Testis (tissue), 3 donors: ENCODE data around the gene MSH6. TPM values are rescaled to one million over a fixed set of nuclear protein-coding genes. Genes with fewer than 3 reads are reported as not detected.

Experiments
- DNase-seq: peaks from one replicate; pipeline ENCODE4 v3.0.0-alpha.2; 2019
- H3K27ac ChIP-seq, 2 donors: fragments of 200-600 bp; sonication (generic); one replicate each; pipeline ENCODE4 v1.5.1; 2019
- H3K27me3 ChIP-seq: fragments of 200-600 bp; sonication (generic); one replicate; pipeline ENCODE4 v1.5.1; 2019
- H3K36me3 ChIP-seq: fragments of 200-600 bp; sonication (generic); one replicate; pipeline ENCODE4 v1.5.1; 2017; ENCODE audit warnings: low read depth; ENCODE audit errors: missing control alignments
- H3K4me1 ChIP-seq: fragments of 200-600 bp; sonication (generic); one replicate; pipeline ENCODE4 v1.5.1; 2019
- H3K4me3 ChIP-seq, 2 donors: fragments of 200-600 bp; sonication (generic); one replicate each; pipeline ENCODE4 v1.5.1; 2017 to 2019
- H3K9me3 ChIP-seq: fragments of 200-600 bp; sonication (generic); one replicate; pipeline ENCODE4 v1.5.1; 2017
- POLR2A ChIP-seq: fragments of 450-650 bp; IDR thresholded peaks from one replicate; pipeline ENCODE4 v1.6.1; 2017; ENCODE audit warnings: antibody characterized with exemption, mild to moderate bottlenecking, moderate library complexity
- WGBS, 2 donors: methylation state at CpG; one replicate each; pipeline ENCODE4 v1.1.5; 2018; 5-methylcytosine and 5-hydroxymethylcytosine counted together
- intact Hi-C: fragments of 100-400 bp; cut with DNase I; formaldehyde crosslinking; loops from one replicate; pipeline ENCODE4 v1.15.1; 2023; ENCODE audit warnings: low total_unique reads
- polyA plus RNA-seq: library from polyadenylated mRNA; stranded (reverse); fragments of 350-450 nt; fragmentation: Illumina TruSeq; extraction: RNeasy Lipid Tissue Mini Kit (QIAGEN cat#74804); gene quantifications from one replicate; pipeline ENCODE4 v1.2.3, GENCODE V29; 2014; ENCODE audit warnings: low read depth, low replicate concordance; ENCODE audit not compliant: insufficient read depth
- total RNA-seq, 2 donors: library from RNA; depleted of rRNA; stranded (reverse); fragments of >200 nt; gene quantifications; one replicate each; pipeline ENCODE4 v1.2.3, GENCODE V29; 2016
- TF ChIP-seq, protein P1 (sequence below), 3 experiments: fragments of 450-650 bp in 2 of 3; fragments of 200-600 bp in 1 of 3; sonication (generic) in 1 of 3; IDR thresholded peaks; one replicate each; pipeline ENCODE4 v1.5.1; 2016 to 2019; ENCODE audit warnings: antibody characterized with exemption in 3 of 3, mild to moderate bottlenecking in 2 of 3, moderate library complexity in 1 of 3

MSH6 gene
- total and polyA plus RNA-seq, 3 donors from 2014 or later = 84.9 to 136 (median 107) TPM

DNA sequence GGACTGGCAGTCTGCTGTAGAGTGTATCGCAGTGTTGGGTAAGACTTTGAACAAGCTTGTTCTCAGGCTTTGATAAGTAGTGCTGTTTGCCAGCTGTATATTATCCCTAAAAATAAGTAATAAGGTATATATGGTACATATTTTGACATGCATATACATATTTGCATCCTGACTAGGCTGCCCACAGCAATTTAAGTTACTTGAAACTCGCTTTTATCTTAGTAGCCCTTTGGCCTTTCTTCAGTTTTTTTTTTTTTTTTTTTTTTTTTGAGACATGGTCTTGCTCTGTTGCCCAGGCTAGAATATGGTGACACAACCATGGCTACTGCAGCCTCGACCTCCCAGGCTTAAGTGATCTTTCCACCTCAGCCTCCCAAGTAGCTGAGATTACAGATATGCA, 18.2 kb downstream of the MSH6 start:
- Histone ChIP-seq H3K9me3 (no peaks in the 10 kb centered on the region), H3K27ac (no peak overlapping the region), H3K27me3 (no peaks in the 10 kb centered on the region), H3K4me3 (no peak overlapping the region), H3K4me1 (no peaks in the 10 kb centered on the region), H3K36me3 (no peaks in the 10 kb centered on the region)
- 93 to 97% methylated on average over 3 of the region's 3 CpGs for WGBS, 2 donors
- TF ChIP-seq, protein P1, sequence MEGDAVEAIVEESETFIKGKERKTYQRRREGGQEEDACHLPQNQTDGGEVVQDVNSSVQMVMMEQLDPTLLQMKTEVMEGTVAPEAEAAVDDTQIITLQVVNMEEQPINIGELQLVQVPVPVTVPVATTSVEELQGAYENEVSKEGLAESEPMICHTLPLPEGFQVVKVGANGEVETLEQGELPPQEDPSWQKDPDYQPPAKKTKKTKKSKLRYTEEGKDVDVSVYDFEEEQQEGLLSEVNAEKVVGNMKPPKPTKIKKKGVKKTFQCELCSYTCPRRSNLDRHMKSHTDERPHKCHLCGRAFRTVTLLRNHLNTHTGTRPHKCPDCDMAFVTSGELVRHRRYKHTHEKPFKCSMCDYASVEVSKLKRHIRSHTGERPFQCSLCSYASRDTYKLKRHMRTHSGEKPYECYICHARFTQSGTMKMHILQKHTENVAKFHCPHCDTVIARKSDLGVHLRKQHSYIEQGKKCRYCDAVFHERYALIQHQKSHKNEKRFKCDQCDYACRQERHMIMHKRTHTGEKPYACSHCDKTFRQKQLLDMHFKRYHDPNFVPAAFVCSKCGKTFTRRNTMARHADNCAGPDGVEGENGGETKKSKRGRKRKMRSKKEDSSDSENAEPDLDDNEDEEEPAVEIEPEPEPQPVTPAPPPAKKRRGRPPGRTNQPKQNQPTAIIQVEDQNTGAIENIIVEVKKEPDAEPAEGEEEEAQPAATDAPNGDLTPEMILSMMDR (IDR thresholded peaks at IDR 0.05) = no peak
- TF ChIP-seq POLR2A = no peak
- no peak for DNase-seq
- intact Hi-C loops = no loop called here

DNA sequence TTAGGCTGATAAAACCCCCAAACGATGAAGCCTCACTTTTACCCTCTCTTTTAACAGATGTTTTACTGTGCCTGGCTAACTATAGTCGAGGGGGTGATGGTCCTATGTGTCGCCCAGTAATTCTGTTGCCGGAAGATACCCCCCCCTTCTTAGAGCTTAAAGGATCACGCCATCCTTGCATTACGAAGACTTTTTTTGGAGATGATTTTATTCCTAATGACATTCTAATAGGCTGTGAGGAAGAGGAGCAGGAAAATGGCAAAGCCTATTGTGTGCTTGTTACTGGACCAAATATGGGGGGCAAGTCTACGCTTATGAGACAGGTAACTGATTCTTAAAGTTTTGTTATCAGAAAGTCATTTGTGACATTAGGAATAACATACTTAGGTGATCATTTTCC, 20.4 kb downstream of the MSH6 start:
- Histone ChIP-seq H3K36me3 (no peaks in the 10 kb centered on the region), H3K4me1 (no peaks in the 10 kb centered on the region), H3K27me3 (no peaks in the 10 kb centered on the region), H3K4me3 (no peak overlapping the region), H3K9me3 (no peaks in the 10 kb centered on the region), H3K27ac (no peak overlapping the region)
- no peak for TF ChIP-seq POLR2A
- TF ChIP-seq, protein P1 (IDR thresholded peaks at IDR 0.05) = no peak
- intact Hi-C loops = no loop called here
- WGBS, 2 donors = 95 to 96% methylated on average over 7 of the region's 7 CpGs
- DNase-seq = no peak

DNA sequence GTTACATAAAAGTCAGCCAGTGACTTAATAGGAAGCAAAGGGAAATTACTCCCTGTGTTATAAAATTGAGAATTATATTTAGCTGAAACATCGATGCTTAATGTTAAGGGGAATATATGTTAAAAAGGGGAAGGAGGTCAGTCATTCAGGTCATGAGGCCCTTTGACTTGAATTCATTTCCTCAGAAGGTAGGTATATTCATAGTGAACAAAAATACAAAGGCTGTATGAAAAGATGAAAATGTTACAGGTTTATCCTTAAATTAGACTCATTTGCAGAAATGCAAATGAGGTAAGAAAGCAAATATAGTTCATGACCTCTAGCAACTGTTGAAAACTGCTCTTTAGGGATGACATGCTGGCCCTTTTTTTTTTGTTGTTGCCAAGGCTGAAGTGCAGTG, 20.8 kb downstream of the MSH6 start:
- Histone ChIP-seq H3K27me3 (no peaks in the 10 kb centered on the region), H3K27ac (no peak overlapping the region), H3K36me3 (no peaks in the 10 kb centered on the region), H3K4me1 (no peaks in the 10 kb centered on the region), H3K4me3 (no peak overlapping the region), H3K9me3 (no peaks in the 10 kb centered on the region)
- 85 to 89% methylated on average over 1 of the region's 1 CpG for WGBS, 2 donors
- intact Hi-C loops = no loop called here
- TF ChIP-seq, protein P1 (IDR thresholded peaks at IDR 0.05) = no peak
- TF ChIP-seq POLR2A = no peak
- DNase-seq = no peak

DNA sequence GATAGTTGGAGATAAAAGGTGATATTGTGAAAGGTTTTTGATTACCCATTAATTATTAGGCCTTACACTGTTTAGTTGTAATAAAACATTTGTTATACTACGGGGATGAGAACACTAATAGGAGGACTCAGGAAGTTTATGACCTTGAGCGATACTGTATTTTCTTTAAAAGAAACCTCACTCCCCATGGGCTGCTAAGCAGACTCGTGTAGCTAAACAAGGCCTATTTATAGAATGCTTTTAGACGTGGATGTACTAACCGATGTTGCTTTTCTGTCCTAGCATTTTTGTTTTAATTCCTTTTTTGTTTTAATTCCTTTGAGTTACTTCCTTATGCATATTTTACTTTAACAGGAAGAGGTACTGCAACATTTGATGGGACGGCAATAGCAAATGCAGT, 22.9 kb downstream of the MSH6 start:
- no peaks in the 10 kb centered on the region for H3K4me1 ChIP-seq
- no peak for DNase-seq
- no peak overlapping the region for H3K27ac ChIP-seq
- no peaks in the 10 kb centered on the region for H3K9me3 ChIP-seq
- WGBS, 2 donors = 27 to 35% methylated on average over 6 of the region's 6 CpGs
- no peak for TF ChIP-seq POLR2A
- TF ChIP-seq, protein P1 (IDR thresholded peaks at IDR 0.05) = no peak
- no peak overlapping the region for H3K4me3 ChIP-seq
- no peaks in the 10 kb centered on the region for H3K27me3 ChIP-seq
- no peaks in the 10 kb centered on the region for H3K36me3 ChIP-seq
- intact Hi-C loops = no loop called here

DNA sequence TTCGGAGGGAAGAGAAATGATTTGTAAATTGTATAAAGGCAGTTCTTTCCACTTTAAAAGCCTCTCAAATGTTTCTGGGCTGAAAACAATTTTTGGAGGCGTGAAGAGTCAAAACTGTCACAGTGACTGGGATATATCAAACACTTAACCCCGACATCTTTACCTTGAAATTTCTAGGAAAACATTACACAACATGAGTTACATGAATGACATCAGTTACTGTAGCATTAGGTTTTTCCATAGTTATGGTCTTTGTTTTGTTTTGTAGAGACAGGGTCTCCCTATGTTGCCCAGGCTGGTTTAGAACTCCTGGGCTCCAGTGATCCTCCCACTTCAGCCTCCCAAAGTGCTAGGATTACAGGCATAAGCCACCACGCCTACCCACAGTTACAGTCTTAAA, 25.7 kb downstream of the MSH6 start:
- intact Hi-C loops = no loop called here
- TF ChIP-seq POLR2A = no peak
- Histone ChIP-seq H3K36me3 (no peaks in the 10 kb centered on the region), H3K27me3 (no peaks in the 10 kb centered on the region), H3K4me1 (no peaks in the 10 kb centered on the region), H3K9me3 (no peaks in the 10 kb centered on the region), H3K4me3 (no peak overlapping the region), H3K27ac (no peak overlapping the region)
- whole genome bisulfite sequencing, 2 donors = 77 to 83% methylated on average over 4 of the region's 4 CpGs
- DNase-seq = no peak
